ENCODE measurements around the gene RWDD3. TPM values are rescaled to one million over a fixed set of nuclear protein-coding genes. Genes with fewer than 3 reads are reported as not detected.

The RWDD3 gene
- total and polyA plus RNA-seq, 2 donors (not counting 1 experiment from before 2014, with no cell fraction given), result 19.9 to 21.9 TPM

DNA sequence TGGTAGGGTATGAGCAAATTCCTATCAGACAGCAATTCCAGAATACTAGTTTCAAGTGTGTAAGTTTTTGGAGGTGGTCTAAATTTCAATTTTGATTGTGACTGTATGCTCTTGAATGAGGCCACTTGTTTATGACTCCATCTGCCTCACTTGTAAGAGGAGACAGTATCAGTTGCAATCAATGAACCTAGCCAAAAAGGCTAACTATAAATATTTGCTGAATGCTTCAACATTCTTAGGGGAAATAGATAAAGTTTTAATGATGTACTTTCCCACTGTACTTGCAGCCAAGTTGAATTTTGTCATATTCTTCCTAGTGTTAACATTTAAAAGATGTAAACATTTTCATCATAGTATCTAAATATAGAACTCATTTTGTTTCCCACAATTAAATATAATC, 32.1 kb upstream of the RWDD3 start:
- H3K4me1 ChIP-seq (ENCODE audit: control insufficient read depth in 2 of 2, insufficient read depth in 2 of 2, low read length in 2 of 2), result no peaks in the 10 kb centered on the region
- no peak overlapping the region for H3K9ac ChIP-seq (ENCODE audit: low read length)
- no peaks in the 10 kb centered on the region for H3K36me3 ChIP-seq (replicated peaks in 1 of 2; ENCODE audit: control extremely low read depth in 1 of 2, control insufficient read depth in 1 of 2, extremely low read depth in 1 of 2, insufficient read depth in 2 of 2, low read length in 1 of 2)
- no peak for ATAC-seq (ENCODE audit: low read depth)
- no peak for TF ChIP-seq EZH2 (IDR thresholded peaks at IDR 0.05; ENCODE audit: borderline replicate concordance, insufficient read depth, low read depth, low read length, poor library complexity, severe bottlenecking)
- TF ChIP-seq, protein P1, sequence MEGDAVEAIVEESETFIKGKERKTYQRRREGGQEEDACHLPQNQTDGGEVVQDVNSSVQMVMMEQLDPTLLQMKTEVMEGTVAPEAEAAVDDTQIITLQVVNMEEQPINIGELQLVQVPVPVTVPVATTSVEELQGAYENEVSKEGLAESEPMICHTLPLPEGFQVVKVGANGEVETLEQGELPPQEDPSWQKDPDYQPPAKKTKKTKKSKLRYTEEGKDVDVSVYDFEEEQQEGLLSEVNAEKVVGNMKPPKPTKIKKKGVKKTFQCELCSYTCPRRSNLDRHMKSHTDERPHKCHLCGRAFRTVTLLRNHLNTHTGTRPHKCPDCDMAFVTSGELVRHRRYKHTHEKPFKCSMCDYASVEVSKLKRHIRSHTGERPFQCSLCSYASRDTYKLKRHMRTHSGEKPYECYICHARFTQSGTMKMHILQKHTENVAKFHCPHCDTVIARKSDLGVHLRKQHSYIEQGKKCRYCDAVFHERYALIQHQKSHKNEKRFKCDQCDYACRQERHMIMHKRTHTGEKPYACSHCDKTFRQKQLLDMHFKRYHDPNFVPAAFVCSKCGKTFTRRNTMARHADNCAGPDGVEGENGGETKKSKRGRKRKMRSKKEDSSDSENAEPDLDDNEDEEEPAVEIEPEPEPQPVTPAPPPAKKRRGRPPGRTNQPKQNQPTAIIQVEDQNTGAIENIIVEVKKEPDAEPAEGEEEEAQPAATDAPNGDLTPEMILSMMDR (IDR thresholded peaks at IDR 0.05), result no peak
- no peak overlapping the region for H3K27ac ChIP-seq (ENCODE audit: low read length in 2 of 2)
- peaks cover 12% of the 10 kb centered on the region for H3K27me3 Mint-ChIP-seq
- no peaks in the 10 kb centered on the region for H4K20me1 ChIP-seq (ENCODE audit: control insufficient read depth, insufficient read depth, low read length, poor library complexity, severe bottlenecking)
- no peaks in the 10 kb centered on the region for H3K9me3 Mint-ChIP-seq (ENCODE audit: insufficient read depth)
- H3K27me3 ChIP-seq (replicated peaks in 1 of 4; ENCODE audit: control extremely low read depth in 1 of 4, control insufficient read depth in 3 of 4, insufficient read depth in 4 of 4, low read length in 3 of 4), result no peaks in the 10 kb centered on the region
- no peaks in the 10 kb centered on the region for H3K79me2 ChIP-seq (ENCODE audit: control insufficient read depth, insufficient read depth, low read length)
- H3K4me3 ChIP-seq (ENCODE audit: control extremely low read depth in 1 of 5, extremely low read depth in 1 of 5, insufficient read depth in 1 of 5, low read depth in 2 of 5, low read length in 4 of 5), result no peak overlapping the region
- H3K4me3 Mint-ChIP-seq, result no peak overlapping the region
- no peak overlapping the region for H3K27ac Mint-ChIP-seq
- CTCF ChIA-PET, result no interaction called here
- no peaks in the 10 kb centered on the region for H3K9me3 ChIP-seq (ENCODE audit: control extremely low read depth in 1 of 3, control insufficient read depth in 2 of 3, insufficient read depth in 1 of 3, low read length in 2 of 3)
- intact Hi-C loops (cut with micrococcal nuclease), result no loop called here
- H2AFZ ChIP-seq (ENCODE audit: insufficient read depth, low read depth, low read length, poor library complexity, severe bottlenecking), result no peak overlapping the region
- DNase-seq, result no peak
- no peak overlapping the region for H3K4me2 ChIP-seq (replicated peaks; ENCODE audit: low read depth, low read length, poor library complexity, severe bottlenecking)
- H3K4me1 Mint-ChIP-seq, result no peaks in the 10 kb centered on the region
- POLR2A ChIA-PET, result no interaction called here

DNA sequence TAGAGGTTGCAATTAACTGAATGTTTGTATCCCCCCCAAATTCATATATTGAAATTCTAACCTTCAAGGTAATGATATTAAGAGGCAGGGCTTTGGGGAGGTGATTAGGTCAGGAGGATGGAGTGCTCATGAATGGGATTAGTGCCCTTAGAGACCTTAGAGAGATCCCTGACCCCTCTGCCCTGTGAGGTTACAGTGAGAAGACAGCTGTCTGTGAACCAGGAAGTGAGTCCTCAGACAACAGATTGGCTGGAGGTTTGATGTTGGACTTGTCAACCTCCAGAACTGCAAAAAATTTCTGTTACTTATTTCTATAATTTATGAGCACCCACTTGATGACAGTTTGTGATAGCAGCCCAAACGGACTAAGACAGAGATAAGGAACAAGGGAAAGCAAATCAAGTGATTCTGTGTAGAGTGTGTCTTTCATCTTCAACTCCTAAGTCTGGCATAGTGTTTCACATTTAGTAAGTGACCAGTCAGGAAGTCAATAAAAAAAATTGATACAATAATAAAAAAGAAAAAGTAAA, 30.0 kb upstream of the RWDD3 start:
- intact Hi-C loops (cut with micrococcal nuclease), result no loop called here
- H3K79me2 ChIP-seq (ENCODE audit: control insufficient read depth, insufficient read depth, low read length), result no peaks in the 10 kb centered on the region
- H3K4me3 Mint-ChIP-seq, result no peak overlapping the region
- H3K4me2 ChIP-seq (replicated peaks; ENCODE audit: low read depth, low read length, poor library complexity, severe bottlenecking), result no peak overlapping the region
- no peaks in the 10 kb centered on the region for H4K20me1 ChIP-seq (ENCODE audit: control insufficient read depth, insufficient read depth, low read length, poor library complexity, severe bottlenecking)
- H3K4me1 ChIP-seq (ENCODE audit: control insufficient read depth in 2 of 2, insufficient read depth in 2 of 2, low read length in 2 of 2), result no peaks in the 10 kb centered on the region
- TF ChIP-seq EZH2 (IDR thresholded peaks at IDR 0.05; ENCODE audit: borderline replicate concordance, insufficient read depth, low read depth, low read length, poor library complexity, severe bottlenecking), result no peak
- TF ChIP-seq, protein P1 (IDR thresholded peaks at IDR 0.05), result no peak
- no peak for ATAC-seq (ENCODE audit: low read depth)
- ChIA-PET CTCF (no interaction called here), POLR2A (no interaction called here)
- no peak overlapping the region for H3K4me3 ChIP-seq (ENCODE audit: control extremely low read depth in 1 of 5, extremely low read depth in 1 of 5, insufficient read depth in 1 of 5, low read depth in 2 of 5, low read length in 4 of 5)
- H3K36me3 ChIP-seq (replicated peaks in 1 of 2; ENCODE audit: control extremely low read depth in 1 of 2, control insufficient read depth in 1 of 2, extremely low read depth in 1 of 2, insufficient read depth in 2 of 2, low read length in 1 of 2), result no peaks in the 10 kb centered on the region
- H3K9ac ChIP-seq (ENCODE audit: low read length), result no peak overlapping the region
- H3K9me3 Mint-ChIP-seq (ENCODE audit: insufficient read depth), result no peaks in the 10 kb centered on the region
- no CpG with 5 or more reads among the region's 1 CpG for WGBS (ENCODE audit: insufficient coverage)
- H3K27me3 Mint-ChIP-seq, result peaks cover 14% of the 10 kb centered on the region
- H2AFZ ChIP-seq (ENCODE audit: insufficient read depth, low read depth, low read length, poor library complexity, severe bottlenecking), result no peak overlapping the region
- no peaks in the 10 kb centered on the region for H3K4me1 Mint-ChIP-seq
- H3K9me3 ChIP-seq (ENCODE audit: control extremely low read depth in 1 of 3, control insufficient read depth in 2 of 3, insufficient read depth in 1 of 3, low read length in 2 of 3), result no peaks in the 10 kb centered on the region
- H3K27me3 ChIP-seq (replicated peaks in 1 of 4; ENCODE audit: control extremely low read depth in 1 of 4, control insufficient read depth in 3 of 4, insufficient read depth in 4 of 4, low read length in 3 of 4), result no peaks in the 10 kb centered on the region
- H3K27ac Mint-ChIP-seq, result no peak overlapping the region
- no peak for DNase-seq
- no peak overlapping the region for H3K27ac ChIP-seq (ENCODE audit: low read length in 2 of 2)

Data from B cell (primary cell).